HG03342 (cell line): Measurements from ENCODE around the gene TRPM5.
"Not testable (repeated sequence)": the region's sequence is repeated elsewhere in the genome, so short reads cannot be mapped to it uniquely, and the experiment has no call there.

Experiments used
- ATAC-seq: cut with Tn5 transposase; IDR thresholded peaks from one replicate; pipeline ENCODE4 v1.9.1; 2021; ENCODE audit warnings: mild to moderate bottlenecking, moderate library complexity; ENCODE audit not compliant: unreplicated experiment

Gene TRPM5, protein sequence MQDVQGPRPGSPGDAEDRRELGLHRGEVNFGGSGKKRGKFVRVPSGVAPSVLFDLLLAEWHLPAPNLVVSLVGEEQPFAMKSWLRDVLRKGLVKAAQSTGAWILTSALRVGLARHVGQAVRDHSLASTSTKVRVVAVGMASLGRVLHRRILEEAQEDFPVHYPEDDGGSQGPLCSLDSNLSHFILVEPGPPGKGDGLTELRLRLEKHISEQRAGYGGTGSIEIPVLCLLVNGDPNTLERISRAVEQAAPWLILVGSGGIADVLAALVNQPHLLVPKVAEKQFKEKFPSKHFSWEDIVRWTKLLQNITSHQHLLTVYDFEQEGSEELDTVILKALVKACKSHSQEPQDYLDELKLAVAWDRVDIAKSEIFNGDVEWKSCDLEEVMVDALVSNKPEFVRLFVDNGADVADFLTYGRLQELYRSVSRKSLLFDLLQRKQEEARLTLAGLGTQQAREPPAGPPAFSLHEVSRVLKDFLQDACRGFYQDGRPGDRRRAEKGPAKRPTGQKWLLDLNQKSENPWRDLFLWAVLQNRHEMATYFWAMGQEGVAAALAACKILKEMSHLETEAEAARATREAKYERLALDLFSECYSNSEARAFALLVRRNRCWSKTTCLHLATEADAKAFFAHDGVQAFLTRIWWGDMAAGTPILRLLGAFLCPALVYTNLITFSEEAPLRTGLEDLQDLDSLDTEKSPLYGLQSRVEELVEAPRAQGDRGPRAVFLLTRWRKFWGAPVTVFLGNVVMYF (N-terminal part only)

GRCh38 chr11:2443881-2444820 is at the start of gene TRPM5:
TRPM5 (minus strand) TSS chr11:2444514; CDS start chr11:2423036, 21,478 bp downstream.
- no peak for ATAC-seq

GRCh38 chr11:2489083-2489482 is 44.8 kb upstream of the TRPM5 start:
- no peak for ATAC-seq

GRCh38 chr11:2488004-2488403 is 43.7 kb upstream of the TRPM5 start:
- no peak for ATAC-seq

- no peak for ATAC-seq
Observed at GRCh38 chr11:2484576-2485125, 40.3 kb upstream of the TRPM5 start.

DNA sequence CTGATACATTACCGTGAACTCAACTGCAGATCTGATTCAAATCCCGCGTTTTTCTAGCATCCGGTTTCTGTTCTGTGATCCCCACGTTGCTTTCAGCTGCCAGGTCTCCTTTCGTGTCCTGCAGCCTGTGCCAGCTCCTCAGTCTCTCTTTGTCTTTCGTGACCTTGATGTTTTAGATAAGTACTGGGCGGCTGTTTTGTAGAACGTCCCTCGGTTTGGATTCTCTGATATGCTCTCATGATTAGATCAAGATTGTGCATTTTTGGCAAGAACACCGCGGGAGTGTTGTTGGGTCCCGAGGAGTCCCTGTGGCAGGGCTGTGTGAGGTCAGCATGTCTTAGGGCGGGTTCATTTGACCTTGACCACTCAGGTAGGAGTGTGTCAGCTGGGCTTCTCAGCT is 39.1 kb upstream of the TRPM5 start:
- no peak for ATAC-seq

DNA sequence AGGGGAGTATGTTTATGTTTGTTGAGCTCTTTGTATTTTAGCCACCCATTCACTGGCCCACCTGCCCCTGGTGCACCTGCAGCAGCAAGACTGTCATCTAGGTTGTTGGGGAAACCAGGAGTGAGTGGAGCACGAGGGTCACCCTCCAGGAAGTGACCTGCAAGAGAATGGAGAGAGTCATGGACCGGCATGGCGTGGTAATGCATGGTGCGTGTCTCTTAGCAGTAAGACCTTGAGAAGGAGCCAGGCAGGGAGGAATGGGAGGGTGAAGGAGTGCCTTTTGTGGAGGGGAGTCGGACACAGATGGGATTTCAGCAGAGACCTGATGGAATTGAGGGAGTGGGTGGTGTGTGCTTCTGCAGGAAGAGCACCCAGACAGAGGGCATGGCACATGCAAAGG is 38.4 kb upstream of the TRPM5 start:
- ATAC-seq = no peak

DNA sequence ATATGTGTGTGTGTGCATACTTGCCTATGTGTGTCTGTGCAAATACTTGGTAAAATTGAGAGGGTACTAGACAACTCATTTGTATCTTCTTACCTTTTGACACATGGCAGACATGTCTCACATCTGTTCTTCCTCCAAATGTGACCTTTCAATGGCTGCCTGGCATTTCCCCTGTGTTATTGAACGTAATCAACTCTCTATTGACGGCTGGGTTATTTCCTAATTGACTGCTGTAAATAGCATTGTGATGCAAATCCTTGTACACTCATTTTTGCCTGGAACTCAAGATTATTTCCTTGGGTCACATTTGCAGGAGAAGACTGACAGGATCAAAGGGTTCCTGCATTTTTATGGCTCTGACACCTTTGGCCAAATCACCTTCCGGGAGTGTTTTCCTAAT is 37.9 kb upstream of the TRPM5 start:
- no peak for ATAC-seq

GRCh38 chr11:2481253-2481652 is 36.9 kb upstream of the TRPM5 start:
- ATAC-seq = no peak

DNA sequence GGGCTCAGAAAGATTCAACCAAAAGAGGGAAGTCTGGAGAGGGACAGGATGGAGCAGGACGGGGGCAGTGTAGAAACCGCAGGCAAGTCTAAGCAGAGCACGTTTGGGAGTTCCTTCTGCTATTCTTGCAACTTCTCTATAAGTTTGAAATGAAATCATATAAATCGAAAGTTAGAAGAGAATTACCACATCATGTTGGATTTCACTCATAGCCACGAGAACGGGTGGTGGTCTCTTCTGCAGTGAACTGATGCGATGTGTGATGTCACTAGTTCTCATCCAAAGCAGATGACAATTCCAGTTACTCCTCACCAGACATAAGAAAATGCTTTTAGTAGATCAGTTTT is 36.5 kb upstream of the TRPM5 start:
- no peak for ATAC-seq

GRCh38 chr11:2480067-2480873 is 36.0 kb upstream of the TRPM5 start:
- ATAC-seq = not testable (repeated sequence)

- ATAC-seq = no peak
Observed at GRCh38 chr11:2477936-2478335, 33.6 kb upstream of the TRPM5 start.

DNA sequence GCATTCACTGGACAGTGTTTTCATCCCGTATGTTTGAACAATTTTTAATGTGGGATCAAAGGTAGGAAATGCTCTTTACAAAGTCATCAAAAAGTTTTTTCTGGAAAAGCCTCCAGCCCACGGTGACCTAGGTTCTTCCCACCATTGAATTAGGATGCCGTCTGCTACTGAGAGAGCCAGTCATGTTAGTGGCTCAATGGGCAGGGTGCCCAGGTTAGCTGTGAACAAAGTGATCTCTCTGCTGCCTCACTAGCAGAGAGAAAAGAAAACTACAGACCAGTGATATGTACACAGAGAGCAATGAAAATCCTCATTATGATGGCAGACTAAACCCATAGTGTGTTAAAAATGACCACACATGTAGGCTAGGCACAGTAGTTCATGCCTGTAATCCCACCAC is 32.9 kb upstream of the TRPM5 start:
- no peak for ATAC-seq

DNA sequence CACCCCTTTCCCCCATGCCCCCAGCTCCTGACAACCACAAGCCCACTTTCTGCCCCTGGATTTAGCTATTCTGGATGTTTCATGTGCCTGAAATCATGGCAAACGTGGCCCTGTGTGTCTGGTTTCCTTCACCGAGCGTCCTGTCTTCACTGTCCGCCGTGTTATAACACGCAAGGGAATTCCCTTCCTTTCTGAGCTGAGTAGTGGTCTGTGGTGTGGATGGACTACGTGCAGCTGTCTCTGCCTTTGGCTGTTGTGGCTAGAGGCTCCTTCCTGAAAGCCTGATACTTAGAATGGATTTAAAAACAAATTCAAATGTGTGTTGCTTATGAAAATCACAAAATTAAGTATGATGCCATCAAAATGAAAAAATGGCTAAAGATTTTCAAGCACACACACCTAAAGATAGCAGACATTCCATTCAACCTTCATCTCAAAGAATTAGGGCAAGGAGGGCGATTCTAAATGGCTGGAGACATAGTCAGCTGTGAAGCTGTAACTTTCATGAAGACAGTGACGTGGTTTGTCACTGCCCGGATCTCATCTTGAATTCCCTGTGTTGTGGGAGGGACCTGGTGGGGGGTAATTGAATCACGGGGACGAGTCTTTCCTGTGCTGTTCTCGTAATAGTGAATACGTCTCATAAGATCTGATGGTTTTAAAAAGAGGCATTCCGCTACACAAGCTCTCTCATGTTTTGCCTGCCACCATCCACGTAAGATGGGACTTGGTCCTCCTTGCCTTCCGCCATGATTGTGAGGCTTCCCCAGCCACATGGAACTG is 31.0 kb upstream of the TRPM5 start:
- ATAC-seq = no peak

- no peak for ATAC-seq
Observed at GRCh38 chr11:2474059-2474901, 30.0 kb upstream of the TRPM5 start.

DNA sequence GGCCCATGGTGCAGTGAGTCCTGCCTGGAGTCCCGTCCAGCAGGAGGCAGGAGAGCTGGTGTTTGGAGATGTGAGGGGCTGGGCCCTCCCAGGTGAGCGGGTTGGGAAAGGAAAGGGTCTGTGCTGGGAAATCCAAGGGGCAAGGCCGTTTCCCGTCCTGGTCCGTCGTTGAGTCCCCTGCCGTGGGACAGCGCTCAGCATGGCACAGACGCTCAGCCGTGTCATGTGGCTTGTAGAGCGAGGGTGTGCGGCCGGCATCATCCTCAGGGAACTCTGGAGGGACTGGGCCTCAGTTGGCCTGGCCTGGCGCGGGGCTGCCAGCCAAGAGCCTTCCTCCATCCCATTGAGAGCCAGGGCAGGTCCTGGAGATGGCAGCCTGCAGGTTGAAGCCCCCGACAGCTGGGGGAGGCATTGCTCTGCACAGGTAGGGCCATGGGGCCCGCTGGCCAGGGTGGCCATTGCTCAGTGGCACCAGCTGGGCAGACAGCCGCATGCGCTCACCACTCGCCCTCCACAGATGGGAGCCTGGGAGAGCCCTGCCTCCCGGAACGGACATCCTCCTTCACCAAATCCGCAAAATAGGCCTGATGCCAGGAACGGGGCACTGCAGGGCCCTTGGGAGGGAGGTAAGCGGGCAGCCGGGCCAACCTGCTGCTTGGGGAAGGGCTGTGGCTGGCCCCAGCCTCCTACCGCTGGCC is 29.2 kb upstream of the TRPM5 start:
- ATAC-seq = no peak

DNA sequence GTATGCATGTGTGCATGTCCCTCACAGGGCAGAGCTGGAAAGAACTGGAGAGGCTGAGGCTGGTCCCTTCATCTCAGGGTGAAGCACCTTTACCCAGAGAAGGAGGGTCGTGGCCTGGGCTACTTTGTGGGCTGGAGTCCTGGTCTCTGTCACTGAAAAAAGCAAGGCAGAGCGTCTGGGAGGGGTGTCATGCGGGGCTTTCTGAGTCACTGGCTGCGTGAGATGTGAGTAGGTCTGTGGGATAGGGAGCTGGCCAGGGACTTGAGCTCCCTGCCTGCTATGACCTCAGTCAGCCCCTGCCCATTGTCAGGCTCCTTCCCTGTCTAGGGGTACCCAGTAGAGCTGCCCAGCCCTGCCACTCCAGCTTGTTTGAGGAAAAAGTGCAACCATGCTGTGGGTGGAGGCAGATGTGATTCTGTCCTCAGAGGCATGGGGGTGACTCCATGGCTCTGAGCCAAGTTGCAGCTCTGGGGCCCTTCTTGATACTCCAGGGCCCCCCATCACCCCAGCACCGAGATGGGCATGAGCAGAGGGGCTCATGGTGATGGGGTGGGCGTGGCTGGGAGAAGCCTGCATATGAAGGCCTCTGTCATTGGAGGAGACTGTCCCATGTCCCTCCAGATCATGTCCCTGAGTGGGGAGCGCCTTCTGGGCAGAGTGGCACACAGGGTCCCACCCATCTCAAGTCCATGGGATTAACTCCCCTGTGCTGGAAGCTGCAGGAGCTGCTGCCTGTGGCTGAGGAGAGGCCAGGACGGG is 28.3 kb upstream of the TRPM5 start:
- no peak for ATAC-seq

DNA sequence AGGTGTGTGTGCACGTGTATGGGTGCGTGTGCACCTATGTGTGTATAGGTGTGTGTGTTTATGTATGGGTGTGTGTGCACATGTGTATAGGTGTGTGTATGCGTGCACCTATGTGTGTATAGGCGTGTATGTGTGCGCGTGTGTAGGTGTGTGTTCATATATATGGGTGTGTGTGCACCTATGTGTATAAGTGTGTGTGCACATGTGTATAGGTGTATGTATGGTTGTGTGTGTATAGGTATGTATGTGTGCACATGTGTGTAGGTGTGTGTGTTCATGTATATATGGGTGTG is 27.4 kb upstream of the TRPM5 start:
- no peak for ATAC-seq
